Brain microvascular endothelial cell (primary cell): ENCODE measurements around the gene AIFM1.

Source experiments
- DNase-seq: peaks from one replicate; pipeline ENCODE4 v3.0.0-alpha.2; 2020
- H3K27ac ChIP-seq: fragments of 250-450 bp; sonication (Bioruptor Pico); 2 replicates; pipeline ENCODE4 v1.5.1; 2020; ENCODE audit warnings: mild to moderate bottlenecking, moderate library complexity
- H3K27me3 ChIP-seq: fragments of 250-450 bp; sonication (Bioruptor Pico); replicated peaks from 2 replicates; pipeline ENCODE4 v1.5.1; 2020; ENCODE audit warnings: mild to moderate bottlenecking
- H3K36me3 ChIP-seq: fragments of 250-450 bp; sonication (Bioruptor Pico); replicated peaks from 2 replicates; pipeline ENCODE4 v1.5.1; 2020; ENCODE audit warnings: mild to moderate bottlenecking
- H3K4me3 ChIP-seq: 2 replicates; pipeline ENCODE4 v1.5.1; 2011; ENCODE audit warnings: low read depth, mild to moderate bottlenecking, control low read depth, low read length, moderate library complexity
- in situ Hi-C: cut with HindIII; loops from 2 replicates; pipeline ENCODE4 v1.10.0; 2017; ENCODE audit warnings: low sequenced_read_pairs, low pct_ligation_motif_present
- TF ChIP-seq, protein P1 (sequence below): IDR thresholded peaks from 2 replicates; pipeline ENCODE4 v1.5.1; 2011; ENCODE audit warnings: low read depth, mild to moderate bottlenecking, moderate library complexity, low read length, control low read depth, inconsistent platforms; ENCODE audit errors: missing control alignments

The AIFM1 gene

DNA sequence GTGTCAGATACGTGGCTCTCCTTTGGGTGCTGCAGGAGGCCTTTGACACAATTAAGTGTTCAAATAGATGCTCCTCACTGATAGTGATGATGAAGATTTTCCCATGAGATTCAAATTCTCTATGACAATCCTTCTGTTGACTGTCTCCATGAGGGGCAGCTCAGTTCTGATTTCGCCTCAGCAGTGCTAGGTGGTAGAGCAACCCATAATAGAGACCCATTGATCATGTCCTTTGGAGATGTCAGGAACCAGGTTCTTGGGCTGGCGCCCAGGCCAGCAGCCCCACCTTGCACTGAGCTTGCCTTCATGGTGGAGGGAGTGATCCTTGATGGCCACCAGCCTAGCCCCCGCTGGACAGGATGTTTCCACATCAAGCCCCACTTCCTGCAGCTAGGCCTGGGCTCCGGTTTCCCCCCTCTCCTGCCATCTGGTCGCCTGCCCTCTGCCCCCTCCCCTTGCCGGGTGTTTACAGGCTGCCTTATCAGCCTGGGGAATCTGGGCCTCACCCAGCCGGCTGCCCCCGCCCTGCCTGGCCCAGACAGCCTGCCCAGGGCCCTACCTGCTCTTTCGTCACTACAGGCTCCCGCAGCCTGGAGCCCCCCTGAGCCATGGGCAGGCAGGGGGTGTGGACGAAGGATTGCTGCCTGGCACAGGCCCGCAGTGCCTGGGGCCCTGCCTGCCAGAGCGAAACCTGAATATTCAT is 68.0 kb downstream of the AIFM1 start:
- TF ChIP-seq, protein P1, sequence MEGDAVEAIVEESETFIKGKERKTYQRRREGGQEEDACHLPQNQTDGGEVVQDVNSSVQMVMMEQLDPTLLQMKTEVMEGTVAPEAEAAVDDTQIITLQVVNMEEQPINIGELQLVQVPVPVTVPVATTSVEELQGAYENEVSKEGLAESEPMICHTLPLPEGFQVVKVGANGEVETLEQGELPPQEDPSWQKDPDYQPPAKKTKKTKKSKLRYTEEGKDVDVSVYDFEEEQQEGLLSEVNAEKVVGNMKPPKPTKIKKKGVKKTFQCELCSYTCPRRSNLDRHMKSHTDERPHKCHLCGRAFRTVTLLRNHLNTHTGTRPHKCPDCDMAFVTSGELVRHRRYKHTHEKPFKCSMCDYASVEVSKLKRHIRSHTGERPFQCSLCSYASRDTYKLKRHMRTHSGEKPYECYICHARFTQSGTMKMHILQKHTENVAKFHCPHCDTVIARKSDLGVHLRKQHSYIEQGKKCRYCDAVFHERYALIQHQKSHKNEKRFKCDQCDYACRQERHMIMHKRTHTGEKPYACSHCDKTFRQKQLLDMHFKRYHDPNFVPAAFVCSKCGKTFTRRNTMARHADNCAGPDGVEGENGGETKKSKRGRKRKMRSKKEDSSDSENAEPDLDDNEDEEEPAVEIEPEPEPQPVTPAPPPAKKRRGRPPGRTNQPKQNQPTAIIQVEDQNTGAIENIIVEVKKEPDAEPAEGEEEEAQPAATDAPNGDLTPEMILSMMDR = no peak
- Histone ChIP-seq H3K36me3 (no peaks in the 10 kb centered on the region), H3K4me3 (no peak overlapping the region), H3K27me3 (no peaks in the 10 kb centered on the region), H3K27ac (no peak overlapping the region)
- in situ Hi-C loops = no loop called here
- no peak for DNase-seq

DNA sequence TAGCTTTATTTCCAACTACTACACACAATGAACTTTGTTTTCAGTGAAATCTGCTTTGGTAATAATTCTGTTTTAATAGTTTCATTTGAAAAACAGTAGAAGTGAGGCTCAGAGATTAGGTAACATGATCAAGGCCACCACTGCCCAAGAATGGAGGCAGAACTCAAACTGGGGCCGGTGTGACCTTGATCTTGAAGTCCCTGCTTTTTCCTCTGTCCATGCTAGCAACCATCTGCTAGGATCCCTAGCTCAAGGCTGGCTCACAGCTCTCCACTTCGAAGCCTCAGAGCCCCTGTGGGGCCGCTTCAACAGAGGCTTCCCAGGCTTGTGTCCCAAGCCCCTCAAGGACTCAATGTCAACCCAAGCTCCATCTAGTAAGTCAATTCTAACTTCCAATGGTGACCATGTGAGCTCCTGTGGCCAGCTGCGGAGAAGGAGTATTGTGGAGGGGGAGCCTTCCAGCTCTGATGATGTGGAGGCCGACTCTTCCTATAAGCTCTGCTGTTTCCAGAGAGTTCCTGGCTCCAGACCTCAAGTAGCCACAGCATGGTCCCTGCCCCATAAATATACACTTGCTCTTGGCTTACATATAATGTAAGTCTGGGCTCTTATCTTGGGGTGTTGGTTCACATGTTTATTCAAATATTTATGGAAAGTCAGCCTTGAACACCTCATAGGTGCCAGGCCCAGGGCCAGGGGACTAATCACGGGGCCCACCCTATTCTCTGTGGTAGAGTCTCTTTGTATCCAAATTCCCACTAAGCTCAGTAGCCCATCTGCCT is 70.2 kb downstream of the AIFM1 start:
- no peak for DNase-seq
- no peak overlapping the region for H3K4me3 ChIP-seq
- TF ChIP-seq, protein P1 = no peak
- no peaks in the 10 kb centered on the region for H3K27me3 ChIP-seq
- no peaks in the 10 kb centered on the region for H3K36me3 ChIP-seq
- H3K27ac ChIP-seq = no peak overlapping the region
- in situ Hi-C loops = no loop called here

DNA sequence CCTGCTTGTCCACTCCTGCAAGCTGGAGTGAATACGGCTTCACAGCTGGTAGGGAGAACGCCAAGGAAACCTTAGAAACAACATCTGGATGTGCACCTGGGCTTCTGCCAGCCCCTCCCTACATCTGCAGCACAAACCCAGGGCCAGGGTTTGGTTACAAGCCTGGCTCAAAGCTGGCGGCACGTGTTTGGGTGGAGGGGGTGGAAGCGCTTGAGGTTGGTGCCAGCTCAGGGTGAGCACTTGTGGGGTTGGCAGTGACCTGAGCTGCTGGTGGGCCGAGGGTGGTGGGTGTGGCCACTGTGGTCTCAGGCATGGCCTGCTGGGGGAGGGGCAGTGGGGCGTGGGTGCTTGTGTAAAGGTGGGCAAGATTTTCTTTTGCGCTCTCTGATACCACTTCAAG is 70.9 kb downstream of the AIFM1 start:
- Histone ChIP-seq H3K27me3 (no peaks in the 10 kb centered on the region), H3K27ac (no peak overlapping the region), H3K4me3 (no peak overlapping the region), H3K36me3 (no peaks in the 10 kb centered on the region)
- TF ChIP-seq, protein P1 = no peak
- in situ Hi-C loops = no loop called here
- DNase-seq = no peak

DNA sequence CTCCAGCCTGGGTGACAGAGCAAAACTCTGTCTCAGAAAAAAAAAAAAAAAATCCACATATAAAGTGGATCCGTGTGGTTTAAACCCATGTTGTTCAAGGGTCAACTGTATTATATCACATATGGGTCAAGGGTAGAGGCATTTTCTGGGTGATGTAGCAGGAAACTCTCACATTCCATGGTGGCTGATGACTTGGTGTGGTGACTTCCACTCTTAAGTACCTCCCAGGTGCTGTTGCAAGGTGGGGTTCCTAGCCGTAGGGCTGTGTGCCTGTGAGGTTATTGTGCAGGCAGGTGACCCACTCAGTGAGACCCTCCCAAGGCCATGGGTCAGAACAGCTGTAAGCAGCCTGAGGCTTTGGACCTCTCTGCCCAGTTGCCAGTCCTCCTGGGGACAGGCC is 72.4 kb downstream of the AIFM1 start:
- Histone ChIP-seq H3K27me3 (no peaks in the 10 kb centered on the region), H3K36me3 (no peaks in the 10 kb centered on the region), H3K4me3 (no peak overlapping the region), H3K27ac (no peak overlapping the region)
- TF ChIP-seq, protein P1 = no peak
- no peak for DNase-seq
- in situ Hi-C loops = no loop called here

DNA sequence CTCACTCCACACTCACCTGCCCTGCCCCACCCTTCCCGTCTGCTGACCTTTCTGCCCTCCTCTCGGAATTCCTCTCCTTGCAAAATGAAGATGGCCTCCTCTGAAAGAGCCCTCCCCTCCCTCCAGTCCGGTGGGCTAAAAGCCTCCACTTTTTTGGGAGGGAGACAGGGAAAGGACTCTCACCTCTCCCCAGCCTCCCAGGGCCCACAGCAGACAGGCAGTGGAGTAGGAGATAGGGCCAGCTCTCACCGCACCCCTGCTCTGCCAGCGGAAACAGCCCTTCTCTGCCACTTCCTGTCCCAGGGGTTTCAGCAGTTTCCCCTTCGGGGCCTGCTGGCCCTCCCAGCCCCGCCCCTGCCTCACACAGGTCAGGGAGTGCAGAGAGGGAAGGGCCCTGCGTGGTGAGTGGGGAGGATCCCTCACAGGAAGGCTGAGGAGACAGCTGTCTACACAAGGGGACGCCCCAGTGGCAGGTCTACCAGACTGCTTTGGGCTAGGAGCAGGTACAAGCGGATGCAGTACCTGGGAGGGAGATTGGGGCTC is 73.6 kb downstream of the AIFM1 start:
- Histone ChIP-seq H3K36me3 (no peaks in the 10 kb centered on the region), H3K4me3 (no peak overlapping the region), H3K27ac (no peak overlapping the region), H3K27me3 (no peaks in the 10 kb centered on the region)
- in situ Hi-C loops = no loop called here
- DNase-seq = no peak
- TF ChIP-seq, protein P1 = no peak
